GM11168 (cell line): ENCODE results near the gene VPS33B.

Experiments used
- in situ Hi-C: fragments of 300-500 bp; cut with MboI; formaldehyde crosslinking; loops from one replicate; pipeline ENCODE4 v1.12.0; 2022; ENCODE audit warnings: low sequenced_read_pairs; ENCODE audit not compliant: unreplicated experiment

Gene VPS33B

DNA sequence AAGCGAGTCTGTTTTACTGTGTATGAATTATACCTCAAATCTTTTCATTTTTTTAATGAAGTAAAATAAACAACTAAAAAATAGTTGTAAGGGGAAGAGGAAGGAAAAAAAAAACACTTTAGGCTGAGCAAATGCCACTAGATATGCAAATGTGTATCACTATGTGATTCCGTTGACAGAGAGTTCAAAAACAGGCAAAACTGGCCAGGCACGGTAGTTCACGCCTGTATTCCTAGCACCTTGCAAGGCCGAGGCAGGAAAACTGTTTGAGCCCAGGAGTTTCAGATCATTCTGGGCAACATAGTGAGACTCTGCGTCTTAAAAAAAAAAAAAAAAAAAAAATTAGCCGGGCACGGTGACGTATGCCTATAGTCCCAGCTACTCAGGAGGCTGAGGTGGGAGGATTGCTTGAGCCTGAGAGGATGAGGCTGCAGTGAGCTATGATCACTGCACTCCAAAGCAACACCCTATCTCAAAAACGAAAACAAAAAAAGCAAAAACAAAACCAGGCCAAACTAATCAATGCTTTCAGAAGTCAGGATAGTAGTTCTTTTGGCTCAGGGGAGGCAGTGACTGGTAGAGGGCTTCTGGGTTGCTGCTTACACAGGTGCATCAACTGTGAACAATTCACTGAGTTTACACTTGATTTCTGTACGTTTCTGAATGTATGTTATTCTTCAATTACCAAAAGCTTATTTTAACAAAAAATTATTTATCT is 35.4 kb downstream of the VPS33B start:
- in situ Hi-C loops, result no loop called here

DNA sequence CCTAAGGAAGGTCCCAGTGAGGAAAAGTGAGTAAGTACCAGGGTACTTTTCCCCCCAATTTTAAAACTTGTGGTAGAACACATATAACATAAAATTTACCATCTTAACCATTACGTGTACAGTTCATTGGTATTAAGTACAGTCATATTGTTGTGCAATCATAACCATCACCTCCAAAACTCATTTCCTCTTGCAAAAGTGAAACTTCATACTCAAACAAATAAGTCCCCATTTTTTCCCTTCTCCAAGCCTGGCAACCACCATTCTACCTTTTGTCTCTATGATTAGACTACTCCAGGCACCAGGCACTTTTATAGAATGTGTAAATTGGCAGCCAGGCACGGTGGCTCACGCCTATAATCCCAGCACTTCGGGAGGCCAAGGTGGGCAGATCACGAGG is 40.3 kb downstream of the VPS33B start:
- in situ Hi-C loops, result no loop called here

DNA sequence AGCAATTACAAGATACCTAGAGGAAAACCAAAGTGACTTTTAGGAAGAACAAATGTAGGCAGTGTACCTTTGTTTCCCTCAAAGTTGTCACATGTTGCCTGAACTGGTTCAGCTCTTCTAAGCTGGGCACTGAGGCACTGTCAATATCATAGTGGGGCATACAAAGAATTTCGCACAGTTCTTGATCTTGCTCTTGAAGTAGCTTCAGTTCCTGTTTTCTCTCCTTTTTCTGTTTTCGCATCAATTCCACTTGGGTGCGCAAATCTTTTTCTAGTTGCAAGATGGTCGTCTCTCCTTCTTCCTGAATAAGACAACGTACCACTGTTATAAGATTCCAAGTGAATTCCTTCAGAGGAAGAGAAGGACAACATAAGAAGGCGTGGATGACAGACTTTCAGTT is 40.7 kb downstream of the VPS33B start:
- in situ Hi-C loops, result no loop called here

DNA sequence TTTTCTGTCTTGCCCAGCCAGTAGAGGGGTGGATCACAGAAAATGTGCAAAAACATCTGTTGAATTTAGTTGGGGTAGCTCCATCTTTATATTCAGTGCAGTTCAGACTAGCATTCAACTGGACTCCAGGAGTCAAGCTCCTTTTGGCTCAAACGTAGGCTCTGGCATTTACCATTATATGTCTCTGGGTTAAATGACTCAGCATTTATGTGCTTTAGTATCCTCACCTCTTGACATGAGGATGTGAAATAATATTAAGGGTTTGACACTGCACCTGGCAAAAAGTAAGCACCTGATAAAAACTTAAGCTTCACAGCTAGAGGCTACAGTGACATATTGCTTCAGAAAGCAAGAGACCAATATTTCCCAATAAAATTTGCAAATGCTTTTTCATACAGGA is 42.8 kb downstream of the VPS33B start:
- in situ Hi-C loops, result no loop called here

DNA sequence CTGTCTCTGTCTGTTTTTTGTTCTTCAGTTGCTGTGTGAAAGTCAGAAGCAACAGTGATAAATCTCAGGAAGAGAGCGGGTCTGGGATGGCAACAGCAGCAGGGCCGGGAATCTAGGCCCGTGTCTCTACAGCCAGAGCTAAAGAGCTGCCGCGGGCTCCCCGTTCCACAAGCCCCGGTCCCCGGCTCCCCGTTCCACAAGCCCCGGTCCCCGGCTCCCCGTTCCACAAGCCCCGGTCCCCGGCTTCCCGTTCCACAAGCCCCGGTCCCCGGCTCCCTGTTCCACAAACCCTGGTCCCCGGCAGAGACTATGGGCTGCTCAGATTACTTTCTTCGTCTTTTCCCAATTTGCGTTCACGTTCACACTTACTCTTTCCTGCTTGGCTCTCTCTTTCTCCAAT is 48.2 kb downstream of the VPS33B start:
- in situ Hi-C loops, result no loop called here

DNA sequence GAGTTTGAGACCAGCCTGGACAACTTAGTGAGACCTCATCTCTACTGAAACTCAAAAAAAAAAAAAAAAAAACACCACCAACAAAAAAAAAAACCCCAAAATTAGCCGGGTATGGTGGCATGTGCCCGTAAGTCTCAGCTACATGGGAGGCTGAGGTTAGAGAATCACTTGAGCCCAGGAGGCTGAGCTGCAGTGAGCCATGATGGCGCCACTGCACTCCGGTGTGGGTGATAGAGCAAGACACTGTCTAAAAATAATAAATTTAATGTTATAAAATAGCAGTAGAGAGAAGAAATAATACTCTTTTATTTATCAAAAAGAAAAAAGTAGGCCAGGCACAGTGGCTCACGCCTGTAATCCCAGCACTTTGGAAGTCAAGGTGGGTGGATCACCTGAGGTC is 50.3 kb downstream of the VPS33B start:
- in situ Hi-C loops, result no loop called here

DNA sequence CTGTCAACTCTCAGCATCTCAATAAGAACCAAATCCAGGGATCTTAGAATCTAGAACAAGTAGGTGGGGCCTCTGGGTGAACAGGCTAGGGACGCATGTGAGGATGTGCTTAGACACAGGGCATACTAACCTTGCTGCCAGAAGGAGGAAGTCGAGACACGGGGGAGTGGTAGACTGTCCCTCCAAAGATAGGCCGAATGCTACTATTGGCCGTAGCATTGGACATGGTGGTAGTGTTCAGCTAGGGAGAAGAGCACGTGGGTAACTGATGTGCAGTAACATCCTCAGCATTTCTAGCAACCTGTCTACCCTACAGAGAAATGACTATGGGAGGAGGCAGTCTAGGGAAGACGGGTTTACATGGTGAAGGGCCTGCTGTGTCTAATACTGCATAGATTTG is 52.1 kb downstream of the VPS33B start:
- in situ Hi-C loops, result no loop called here

DNA sequence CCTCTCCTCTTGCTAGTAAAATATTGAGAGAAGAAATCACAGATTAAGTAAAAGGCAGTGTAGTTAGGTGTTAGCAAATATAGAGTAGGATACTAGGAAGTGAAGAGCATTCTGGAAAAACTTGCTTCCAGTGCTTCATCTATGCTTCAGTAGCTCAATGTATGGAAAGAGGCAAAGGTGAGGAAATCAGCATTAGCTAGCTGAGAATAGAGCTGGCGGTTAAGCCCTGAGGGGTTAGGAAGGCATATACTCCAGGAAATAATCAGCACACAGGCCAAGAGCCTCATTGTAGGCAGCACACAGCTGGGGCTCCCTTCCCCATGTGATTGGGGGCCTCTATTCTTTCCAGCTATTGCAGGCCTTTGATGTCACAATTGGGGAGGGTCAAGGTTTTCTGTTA is 54.0 kb downstream of the VPS33B start:
- in situ Hi-C loops, result no loop called here

DNA sequence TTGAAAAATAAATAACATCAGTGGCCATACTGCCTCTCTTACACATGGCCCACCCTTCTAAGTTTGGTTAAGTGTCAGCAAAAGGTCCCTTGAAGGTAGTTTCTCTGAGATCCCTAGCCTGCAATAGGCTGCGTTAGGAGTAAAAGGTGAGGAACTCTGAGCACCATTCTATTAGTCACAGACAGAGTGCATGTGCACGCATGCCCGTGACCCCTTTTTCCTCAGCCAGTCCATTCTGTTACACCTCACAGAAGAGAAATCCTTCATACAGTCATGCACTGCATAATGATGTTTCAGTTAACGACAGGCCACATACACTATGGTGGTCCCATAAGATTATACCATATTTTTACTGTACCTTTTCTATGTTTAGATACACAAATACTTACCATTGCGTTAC is 55.2 kb downstream of the VPS33B start:
- in situ Hi-C loops, result no loop called here

DNA sequence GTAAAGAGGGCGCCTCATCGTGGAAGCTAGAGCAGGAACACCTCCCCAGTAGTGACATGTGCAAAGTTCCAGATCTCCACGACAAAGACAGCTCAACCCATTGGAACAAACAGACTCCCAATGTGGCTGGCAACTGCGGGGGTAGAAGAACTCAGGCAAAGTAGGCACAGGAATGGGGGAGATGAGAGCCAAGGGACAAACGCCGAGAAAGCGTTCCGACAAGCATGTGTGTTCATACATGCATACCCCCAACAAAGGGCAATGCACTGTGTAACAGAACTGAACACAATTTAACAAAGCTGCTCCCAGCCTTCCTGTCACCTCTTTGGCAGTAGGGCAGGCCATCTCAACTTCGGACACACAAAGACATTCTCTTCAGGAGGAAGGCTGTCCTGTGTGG is 56.1 kb downstream of the VPS33B start:
- in situ Hi-C loops, result no loop called here

DNA sequence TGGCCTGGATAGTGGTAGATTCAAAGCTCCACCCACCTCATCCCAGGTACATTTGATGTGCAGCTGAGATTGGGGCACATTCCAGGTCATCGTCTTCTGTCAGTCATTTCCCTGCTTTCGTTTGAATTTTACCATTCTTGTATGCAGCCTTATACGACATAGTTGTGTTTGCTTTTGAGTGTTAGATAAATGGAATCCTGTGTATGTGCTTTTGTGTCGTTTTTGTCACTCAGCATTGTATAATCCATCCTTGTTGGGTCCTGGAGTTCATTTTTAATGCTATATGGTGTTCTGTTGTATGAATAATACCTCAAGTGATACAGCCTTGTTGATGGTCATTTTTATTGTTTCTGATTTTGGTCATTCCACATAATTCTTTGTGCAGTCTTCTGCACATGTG is 60.4 kb downstream of the VPS33B start:
- in situ Hi-C loops, result no loop called here

DNA sequence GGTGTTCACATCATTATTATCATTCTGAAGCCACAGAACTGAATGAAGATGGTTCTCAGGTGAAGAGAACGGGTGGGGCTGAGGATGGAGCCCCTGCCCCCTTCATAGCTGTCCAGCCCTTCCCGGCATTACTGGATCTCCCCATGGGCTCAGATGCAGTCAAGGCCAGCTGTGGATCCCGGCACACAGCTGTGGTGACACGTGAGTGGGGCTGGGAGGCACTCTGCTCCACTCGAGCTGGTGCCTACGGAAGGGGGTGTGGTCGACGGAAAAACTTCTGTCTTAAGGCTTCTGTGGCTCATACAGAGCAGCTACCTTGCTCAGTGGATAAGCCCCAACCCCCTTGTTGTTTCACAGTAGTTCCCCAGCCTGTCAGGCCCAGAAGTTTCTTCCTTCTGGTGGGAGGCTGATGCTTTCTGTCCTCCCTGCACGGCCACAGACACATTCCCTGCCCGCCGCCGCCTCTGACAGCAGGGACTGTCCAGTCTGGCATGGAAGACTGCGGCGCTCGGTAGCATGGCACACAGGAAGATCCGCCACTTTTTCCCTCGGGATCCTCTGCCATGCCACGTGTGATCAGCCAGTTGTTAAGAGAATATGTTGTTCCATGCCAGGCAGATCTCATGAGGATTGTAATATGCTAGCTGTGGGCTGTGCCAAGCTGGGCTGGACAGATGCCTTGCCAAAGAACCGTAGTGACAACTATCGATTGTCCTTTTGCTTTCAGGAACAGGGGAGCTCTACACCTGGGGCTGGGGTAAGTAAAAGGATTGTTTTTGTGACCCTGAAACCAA is 61.9 kb downstream of the VPS33B start:
- in situ Hi-C loops, result no loop called here

DNA sequence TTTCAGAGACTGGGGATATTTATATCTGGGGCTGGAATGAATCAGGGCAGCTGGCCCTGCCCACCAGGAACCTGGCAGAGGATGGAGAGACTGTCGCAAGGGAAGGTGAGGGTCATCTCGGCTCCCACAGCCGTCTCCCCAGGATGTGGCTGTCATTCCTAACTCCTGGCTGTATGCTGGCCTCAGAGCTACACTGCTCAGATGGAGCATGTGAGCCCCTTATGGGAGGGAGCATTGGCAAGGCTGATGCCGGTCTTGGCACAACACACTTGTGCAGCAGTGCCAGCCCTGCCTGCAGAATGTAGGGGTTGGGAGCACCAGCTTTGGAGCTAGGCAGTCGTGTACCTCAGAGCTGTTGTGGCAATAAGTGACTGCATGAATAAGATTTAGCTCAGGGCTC is 62.5 kb downstream of the VPS33B start:
- in situ Hi-C loops, result loop anchor here (10.0 kb wide), 1 partner anchor 75 kb away; no protein-coding TSS in a partner anchor

DNA sequence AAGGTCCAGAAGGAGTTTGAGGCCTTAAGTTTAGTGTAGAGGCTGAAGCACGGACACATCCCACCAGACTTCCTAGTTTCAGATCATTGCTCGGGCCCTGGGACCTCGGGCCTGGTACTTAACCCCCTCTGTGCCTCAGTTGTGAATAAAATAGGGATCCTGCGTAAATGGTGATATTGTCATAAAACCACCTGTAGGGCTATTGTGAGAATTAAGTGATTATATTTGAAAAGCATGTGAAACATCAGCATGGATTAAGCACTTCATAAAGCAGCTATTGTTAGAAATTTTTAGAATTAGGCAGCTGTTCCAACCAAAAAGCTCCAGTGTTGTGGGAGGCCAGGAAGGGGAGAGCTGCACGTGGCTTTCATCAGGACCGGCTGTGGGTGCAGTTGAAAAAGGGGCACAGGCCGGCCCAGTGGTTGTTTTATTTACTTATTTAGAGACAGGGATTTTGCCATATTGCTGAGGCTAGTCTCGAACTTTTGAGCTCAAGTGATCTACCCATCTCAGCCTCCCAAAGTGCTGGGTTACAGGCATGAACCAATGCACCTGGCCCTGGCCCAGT is 63.3 kb downstream of the VPS33B start:
- in situ Hi-C loops, result loop anchor here (10.0 kb wide), 1 partner anchor 76 kb away; no protein-coding TSS in a partner anchor

DNA sequence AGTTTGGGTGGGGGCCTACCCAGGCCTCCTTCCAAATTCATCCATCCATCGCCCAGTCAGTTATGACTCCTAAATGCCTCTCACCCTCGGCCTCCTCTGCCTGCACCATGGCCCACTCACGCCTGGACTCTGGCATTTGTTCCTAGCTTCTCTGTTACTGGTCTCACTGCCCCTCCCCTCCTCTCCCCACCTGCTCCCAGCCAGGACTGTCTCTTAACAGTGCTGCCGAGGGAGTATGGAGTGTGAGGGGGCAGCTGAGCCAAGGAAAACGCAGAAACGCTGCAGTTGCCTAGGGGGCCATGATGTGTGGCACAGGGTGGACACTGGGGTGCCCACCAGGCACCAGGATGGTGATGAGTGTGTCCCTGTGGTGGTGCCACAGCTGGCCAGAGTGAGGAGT is 64.6 kb downstream of the VPS33B start:
- in situ Hi-C loops, result loop anchor here (10.0 kb wide), 1 partner anchor 77 kb away; no protein-coding TSS in a partner anchor

DNA sequence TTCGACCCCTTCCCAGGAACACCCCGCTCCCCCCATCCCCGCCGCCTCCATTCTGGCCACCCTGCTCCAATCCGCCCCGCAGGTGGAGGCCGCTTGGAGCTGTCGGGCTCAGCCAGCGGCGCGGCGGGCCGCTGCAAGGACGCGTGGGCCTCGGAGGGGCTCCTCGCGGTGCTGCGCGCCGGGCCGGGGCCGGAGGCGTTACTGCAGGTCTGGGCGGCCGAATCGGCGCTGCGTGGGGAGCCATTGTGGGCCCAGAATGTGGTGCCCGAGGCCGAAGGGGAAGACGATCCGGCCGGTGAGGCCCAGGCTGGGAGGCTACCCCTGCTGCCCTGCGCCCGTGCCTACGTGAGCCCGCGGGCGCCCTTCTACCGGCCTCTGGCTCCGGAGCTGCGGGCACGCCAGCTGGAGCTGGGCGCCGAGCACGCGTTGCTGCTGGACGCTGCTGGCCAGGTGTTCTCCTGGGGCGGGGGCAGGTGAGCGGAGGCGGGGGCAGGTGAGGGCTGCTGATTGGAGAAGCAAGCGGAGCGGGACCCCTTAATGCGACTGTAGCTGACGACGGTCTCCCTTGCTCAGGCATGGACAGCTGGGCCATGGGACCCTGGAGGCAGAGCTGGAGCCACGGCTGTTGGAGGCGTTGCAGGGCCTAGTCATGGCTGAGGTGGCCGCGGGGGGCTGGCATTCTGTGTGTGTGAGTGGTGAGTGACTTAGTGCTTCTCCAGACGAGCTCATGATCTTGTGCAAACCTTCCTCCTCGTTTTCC is 65.2 kb downstream of the VPS33B start:
- in situ Hi-C loops, result loop anchor here (10.0 kb wide), 1 partner anchor 78 kb away; no protein-coding TSS in a partner anchor

DNA sequence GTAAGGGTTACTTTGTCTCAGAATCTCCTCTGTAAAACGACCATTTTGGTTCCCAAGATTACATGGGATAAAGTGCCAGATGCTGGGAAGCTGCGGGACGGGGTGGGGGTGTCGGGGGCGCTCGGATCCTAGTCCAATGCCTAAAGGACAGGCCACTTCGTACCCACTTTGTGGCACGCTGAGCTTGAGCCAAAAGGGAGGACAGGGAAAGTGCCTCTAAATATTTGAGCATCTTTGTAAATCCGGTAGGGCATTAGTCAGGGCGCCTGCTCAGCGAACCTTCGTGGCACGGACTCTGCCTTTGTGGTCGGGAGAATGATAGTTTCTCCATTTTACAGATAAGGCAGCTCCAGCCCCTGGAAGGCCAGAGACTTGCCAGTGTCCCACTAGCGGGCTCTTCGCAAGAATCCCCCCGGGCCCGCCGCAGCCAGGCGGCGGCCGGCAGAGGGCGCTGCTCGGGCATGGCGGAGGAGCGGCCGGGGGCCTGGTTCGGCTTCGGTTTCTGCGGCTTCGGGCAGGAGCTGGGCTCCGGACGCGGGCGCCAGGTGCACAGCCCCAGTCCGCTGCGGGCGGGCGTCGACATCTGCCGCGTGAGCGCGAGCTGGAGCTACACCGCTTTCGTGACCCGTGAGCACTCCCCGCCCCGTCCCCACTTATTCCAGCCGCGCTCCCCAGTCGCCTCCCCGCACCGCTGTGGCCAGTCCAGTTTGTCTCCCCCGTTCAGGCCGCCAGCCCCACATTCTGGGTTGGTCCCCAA is 65.9 kb downstream of the VPS33B start:
- in situ Hi-C loops, result loop anchor here (10.0 kb wide), 1 partner anchor 78 kb away; no protein-coding TSS in a partner anchor

DNA sequence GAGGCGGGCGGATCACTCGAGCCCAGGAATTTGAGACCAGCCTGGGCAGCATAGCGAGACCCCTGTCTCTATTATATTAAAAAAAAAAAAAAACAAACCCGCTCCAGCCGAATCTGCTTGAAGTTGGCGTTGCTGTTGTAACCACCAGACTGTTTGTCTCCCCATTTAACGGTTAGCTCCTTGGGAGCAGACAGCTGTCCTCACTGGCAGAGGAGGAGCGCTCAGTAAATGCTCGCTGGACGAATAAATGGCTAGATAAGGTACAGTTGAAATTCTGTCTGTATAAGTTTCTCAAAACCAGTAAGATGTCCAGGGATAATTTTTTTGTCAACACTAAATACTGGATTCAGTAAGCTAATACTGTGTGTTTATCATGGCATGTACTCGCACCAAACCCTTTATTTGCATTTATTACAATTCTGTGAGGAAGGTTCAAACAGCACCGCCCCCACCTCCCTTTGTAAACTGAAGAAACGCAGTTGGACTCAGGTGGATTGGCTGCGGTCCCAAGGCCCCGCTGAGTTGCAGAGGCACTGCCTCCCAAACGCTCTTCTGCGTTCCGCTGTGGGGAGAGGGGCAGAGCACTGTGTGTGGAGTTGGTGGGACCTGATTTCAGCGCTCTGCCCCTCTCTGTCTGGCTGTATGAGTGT is 66.6 kb downstream of the VPS33B start:
- in situ Hi-C loops, result loop anchor here (10.0 kb wide), 1 partner anchor 79 kb away; no protein-coding TSS in a partner anchor
